Smooth muscle cell (in vitro differentiated cells): ENCODE data around the gene ATXN1. TPM values are rescaled to one million over a fixed set of nuclear protein-coding genes. Genes with fewer than 3 reads are reported as not detected.

ENCODE experiments used
- DNase-seq: peaks from one replicate; lab custom pipeline; 2025; ENCODE audit not compliant: unreplicated experiment; lab: John Stamatoyannopoulos, UW
- H2AFZ ChIP-seq: fragments of 200-600 bp; sonication (generic); 2 replicates; pipeline ENCODE4 v1.6.0; 2016; ENCODE audit warnings: antibody characterized with exemption, low read depth, mild to moderate bottlenecking
- H3F3A ChIP-seq: fragments of 200-600 bp; sonication (generic); 2 replicates; pipeline ENCODE4 v1.6.0; 2017; ENCODE audit warnings: antibody characterized with exemption, low read depth
- H3K27ac ChIP-seq: fragments of 200-600 bp; sonication (generic); 2 replicates; pipeline ENCODE4 v1.5.1; 2016; ENCODE audit warnings: low read depth, mild to moderate bottlenecking
- H3K27me3 ChIP-seq: fragments of 200-600 bp; sonication (generic); 2 replicates; pipeline ENCODE4 v1.6.1; 2016; ENCODE audit warnings: low read depth, mild to moderate bottlenecking
- H3K36me3 ChIP-seq: fragments of 200-600 bp; sonication (generic); 2 replicates; pipeline ENCODE4 v1.5.1; 2016; ENCODE audit warnings: low read depth
- H3K4me1 ChIP-seq: fragments of 200-600 bp; sonication (generic); 2 replicates; pipeline ENCODE4 v1.5.1; 2016; ENCODE audit warnings: low read depth
- H3K4me2 ChIP-seq: fragments of 200-600 bp; sonication (generic); 2 replicates; pipeline ENCODE4 v1.6.0; 2016; ENCODE audit warnings: mild to moderate bottlenecking
- H3K4me3 ChIP-seq: fragments of 200-600 bp; sonication (generic); 2 replicates; pipeline ENCODE4 v1.5.1; 2016; ENCODE audit warnings: mild to moderate bottlenecking
- H3K79me2 ChIP-seq: fragments of 200-600 bp; sonication (generic); 2 replicates; pipeline ENCODE4 v1.6.0; 2016; ENCODE audit warnings: low read depth, mild to moderate bottlenecking
- H3K9ac ChIP-seq: fragments of 200-600 bp; sonication (generic); 2 replicates; pipeline ENCODE4 v1.6.0; 2016; ENCODE audit warnings: low read depth
- H3K9me3 ChIP-seq: fragments of 200-600 bp; sonication (generic); replicated peaks from 2 replicates; pipeline ENCODE4 v1.5.1; 2016; ENCODE audit warnings: low read depth
- H4K20me1 ChIP-seq: fragments of 200-600 bp; sonication (generic); 2 replicates; pipeline ENCODE4 v1.6.0; 2016; ENCODE audit warnings: low read depth
- CTCF ChIP-seq: fragments of 200-600 bp; sonication (generic); IDR thresholded peaks from 2 replicates; pipeline ENCODE4 v1.5.1; 2017; ENCODE audit warnings: borderline replicate concordance, mild to moderate bottlenecking, antibody characterized with exemption; ENCODE audit not compliant: insufficient read depth, poor library complexity, severe bottlenecking
- WGBS: methylation state at CpG from one replicate; pipeline ENCODE4 v1.1.7; 2016; ENCODE audit warnings: low lambda C conversion rate; 5-methylcytosine and 5-hydroxymethylcytosine counted together
- polyA plus RNA-seq: library from polyadenylated mRNA; unstranded; fragments of >200 nt; fragmentation: Nextera tagmentation; extraction: Ambion mirVana; gene quantifications from 2 replicates; pipeline ENCODE4 v1.2.1, GENCODE V29; 2016
- total RNA-seq: library from RNA; depleted of rRNA; stranded (reverse); fragments of >200 nt; gene quantifications from 2 replicates; pipeline ENCODE4 v1.2.3, GENCODE V29; 2014

ATXN1 gene
- total and polyA plus RNA-seq, 2 experiments from 2014 or later: 17.9 to 40.6 TPM

- H3K4me3 ChIP-seq: no peak overlapping the region
- H3K27ac ChIP-seq: no peak overlapping the region
- no peak overlapping the region for H3K9ac ChIP-seq
- peak overlapping the region; percentile 6 for H3K4me2 ChIP-seq
- H3K27me3 ChIP-seq: no peaks in the 10 kb centered on the region
- 89% methylated on average over 4 of the region's 4 CpGs for WGBS
- no peaks in the 10 kb centered on the region for H3K36me3 ChIP-seq
- peaks cover 6% of the 10 kb centered on the region for H4K20me1 ChIP-seq
- DNase-seq: no peak
- no peaks in the 10 kb centered on the region for H3K4me1 ChIP-seq
- H3K79me2 ChIP-seq: peaks cover 6% of the 10 kb centered on the region
- H2AFZ ChIP-seq: no peak overlapping the region
- peaks cover 3% of the 10 kb centered on the region for H3F3A ChIP-seq
- no peak for TF ChIP-seq CTCF
- H3K9me3 ChIP-seq: no peaks in the 10 kb centered on the region
These were observed 355.9 kb downstream of the ATXN1 start for GRCh38 chr6:16405375-16405774.

GRCh38 chr6:16404456-16404855 lies 356.8 kb downstream of the ATXN1 start:
- H3K9ac ChIP-seq: no peak overlapping the region
- 93% methylated on average over 15 of the region's 15 CpGs for WGBS
- H3K4me2 ChIP-seq: no peak overlapping the region

GRCh38 chr6:16403831-16404230 lies 357.4 kb downstream of the ATXN1 start:
- Histone ChIP-seq H3K4me3 (no peak overlapping the region), H4K20me1 (peaks cover 6% of the 10 kb centered on the region), H3K27me3 (no peaks in the 10 kb centered on the region), H3K79me2 (peaks cover 6% of the 10 kb centered on the region), H3K36me3 (no peaks in the 10 kb centered on the region), H3K4me2 (no peak overlapping the region), H2AFZ (no peak overlapping the region), H3K27ac (peak overlapping the region; percentile 37), H3K9me3 (no peaks in the 10 kb centered on the region), H3K4me1 (no peaks in the 10 kb centered on the region), H3F3A (peaks cover 3% of the 10 kb centered on the region), H3K9ac (no peak overlapping the region)
- no peak for DNase-seq
- TF ChIP-seq CTCF: peak; percentile 18
- 81% methylated on average over 3 of the region's 3 CpGs for whole genome bisulfite sequencing

More at GRCh38 chr6:16404456-16404855, 356.8 kb downstream of the ATXN1 start:
- H3K27me3 ChIP-seq: no peaks in the 10 kb centered on the region
- no peaks in the 10 kb centered on the region for H3K9me3 ChIP-seq
- no peak for DNase-seq
- no peak overlapping the region for H2AFZ ChIP-seq
- no peak for TF ChIP-seq CTCF
- H3K4me3 ChIP-seq: no peak overlapping the region
- H3K27ac ChIP-seq: peak overlapping the region; percentile 37
- peaks cover 6% of the 10 kb centered on the region for H3K79me2 ChIP-seq
- H3K36me3 ChIP-seq: no peaks in the 10 kb centered on the region
- peaks cover 3% of the 10 kb centered on the region for H3F3A ChIP-seq
- H3K4me1 ChIP-seq: no peaks in the 10 kb centered on the region
- H4K20me1 ChIP-seq: peaks cover 6% of the 10 kb centered on the region

GRCh38 chr6:16402581-16402900 lies 358.7 kb downstream of the ATXN1 start:
- peaks cover 6% of the 10 kb centered on the region for H4K20me1 ChIP-seq
- no peak for DNase-seq
- TF ChIP-seq CTCF: no peak
- no peak overlapping the region for H2AFZ ChIP-seq
- H3K4me3 ChIP-seq: no peak overlapping the region
- H3K9me3 ChIP-seq: no peaks in the 10 kb centered on the region
- H3K36me3 ChIP-seq: no peaks in the 10 kb centered on the region
- no peak overlapping the region for H3K9ac ChIP-seq
- H3K4me2 ChIP-seq: peak overlapping the region; percentile 18
- H3K27ac ChIP-seq: peak overlapping the region; percentile 46
- no peaks in the 10 kb centered on the region for H3K27me3 ChIP-seq
- H3K4me1 ChIP-seq: no peaks in the 10 kb centered on the region
- H3K79me2 ChIP-seq: no peaks in the 10 kb centered on the region
- 10% methylated on average over 2 of the region's 2 CpGs for whole genome bisulfite sequencing
- peaks cover 3% of the 10 kb centered on the region for H3F3A ChIP-seq
